Measurements from ENCODE around the gene EPO. TPM values are rescaled to one million over a fixed set of nuclear protein-coding genes. Genes with fewer than 3 reads are reported as not detected.

EPO gene
- total and polyA plus RNA-seq, 2 of the 8 experiments (the other 6 are each of a cell fraction or from before 2014, with no cell fraction given) = 0.42 to 0.95 TPM

- no peaks in the 10 kb centered on the region for H3K27me3 ChIP-seq (replicated peaks in 1 of 4; ENCODE audit: control insufficient read depth in 3 of 4, extremely low read depth in 1 of 4, insufficient read depth in 3 of 4, low read length in 3 of 4)
- CTCF ChIA-PET (ENCODE audit: partially characterized antibody) = interaction anchor here (0.9 to 20.7 kb wide), 10 partner anchors 11 to 97 kb away, joined by 3 to 254 read pairs (median 5); partner anchors contain the start of genes GIGYF1 and POP7
- H3K36me3 ChIP-seq (ENCODE audit: control insufficient read depth in 2 of 4, insufficient read depth in 4 of 4, low read length in 3 of 4) = peaks cover 39 to 97% (median 66%) of the 10 kb centered on the region in 4 experiments
- H2BK5ac ChIP-seq (ENCODE audit: low read depth, low read length) = no peak overlapping the region
- peaks cover 0 to 7% (median 2%) of the 10 kb centered on the region in 4 experiments; a peak in 5 of 7 replicates for H3K4me1 ChIP-seq (replicated peaks in 1 of 4; ENCODE audit: control insufficient read depth in 3 of 4, insufficient read depth in 4 of 4, low read length in 3 of 4)
- H2BK15ac ChIP-seq (ENCODE audit: low read length) = no peak overlapping the region
- no peak overlapping the region for H3K4me3 ChIP-seq (ENCODE audit: extremely low read depth in 1 of 4, insufficient read depth in 2 of 4, low read depth in 3 of 4, low read length in 4 of 4)
- no peak overlapping the region for H3K14ac ChIP-seq (ENCODE audit: insufficient read length)
- 0 out of 4 replicates have a peak, but pooled peaks cover 0 to 3% of the 10 kb centered on the region in 2 experiments for H3K79me2 ChIP-seq (ENCODE audit: control insufficient read depth in 1 of 2, insufficient read depth in 2 of 2, low read length in 2 of 2)
- no peak overlapping the region for H3K56ac ChIP-seq (replicated peaks; ENCODE audit: insufficient read length, low read depth, low read length)
- no peaks in the 10 kb centered on the region; the same call in 1 of the 2 replicates for H3K23me2 ChIP-seq (ENCODE audit: low read depth, low read length)
- DNase-seq (ENCODE audit: low read depth in 1 of 2, low spot score in 2 of 2) (no peak), FAIRE-seq (no peak)
- H4K8ac ChIP-seq (ENCODE audit: extremely low read depth, insufficient read depth, low read length) = no peak overlapping the region
- no peak overlapping the region for H3K23ac ChIP-seq (ENCODE audit: insufficient read length)
- no peak overlapping the region for H4K5ac ChIP-seq (ENCODE audit: insufficient read length, low read depth, low read length)
- H3K18ac ChIP-seq (ENCODE audit: extremely low read depth, low read length) = no peak overlapping the region
- no peak overlapping the region for H2AK5ac ChIP-seq (ENCODE audit: low read depth, low read length)
- no peaks in the 10 kb centered on the region; the same call in none of the 2 replicates for H3K79me1 ChIP-seq (ENCODE audit: low read depth, low read length)
- H3K9ac ChIP-seq (replicated peaks in 1 of 4; ENCODE audit: extremely low read depth in 1 of 4, low read depth in 3 of 4, low read length in 3 of 4) = no peak overlapping the region
- no peak for TF ChIP-seq EP300 (IDR thresholded peaks at IDR 0.05; ENCODE audit: borderline replicate concordance in 1 of 2, low read depth in 2 of 2, low read length in 2 of 2)
- no peak for TF ChIP-seq BRCA1 (IDR thresholded peaks at IDR 0.05; ENCODE audit: low read depth, low read length)
- no peak for TF ChIP-seq BCL11A (IDR thresholded peaks at IDR 0.05; ENCODE audit: low read depth in 2 of 2, low read length in 2 of 2)
- no peak for TF ChIP-seq KDM1A (IDR thresholded peaks at IDR 0.05; ENCODE audit: borderline replicate concordance, low read length)
- no peak for TF ChIP-seq HDAC6 (IDR thresholded peaks at IDR 0.05; ENCODE audit: low read depth, low read length)
- no peaks in the 10 kb centered on the region for H3K9me3 ChIP-seq (ENCODE audit: insufficient read depth in 2 of 2, low read depth in 1 of 2, low read length in 1 of 2)
- no peak overlapping the region for H2AFZ ChIP-seq (ENCODE audit: low read length)
- H2BK12ac ChIP-seq (ENCODE audit: low read depth, low read length) = no peak overlapping the region
- 92% methylated on average over 26 of the region's 29 CpGs; no CpG with 5 or more reads in 1 of the 2 experiments for WGBS, 2 experiments (ENCODE audit: extremely low coverage in 1 of 2, insufficient coverage in 1 of 2, insufficient read length in 1 of 2, insufficient replicate concordance in 2 of 2, low coverage in 1 of 2, low lambda C conversion rate in 2 of 2, missing lambda C conversion rate in 1 of 2)
- H2BK20ac ChIP-seq (ENCODE audit: low read length) = no peak overlapping the region
- H2BK120ac ChIP-seq (replicated peaks; ENCODE audit: low read depth, low read length) = no peak overlapping the region
- no peak overlapping the region for H3K4me2 ChIP-seq (ENCODE audit: insufficient read depth in 1 of 2, low read depth in 2 of 2, low read length in 2 of 2)
- H3K4ac ChIP-seq (replicated peaks; ENCODE audit: insufficient read length, low read depth, low read length) = no peak overlapping the region
- H4K20me1 ChIP-seq (replicated peaks in 1 of 2; ENCODE audit: control insufficient read depth in 1 of 2, insufficient read depth in 2 of 2, low read length in 2 of 2) = peaks cover 9 to 40% of the 10 kb centered on the region in 2 experiments
- POLR2A ChIA-PET (ENCODE audit: partially characterized antibody) = interaction anchor here (0.5 to 10.3 kb wide), 11 partner anchors 8 to 212 kb away, joined by 3 to 257 read pairs (median 4); partner anchors contain the start of genes GIGYF1, LRCH4, POP7 and SRRT
- no peak overlapping the region for H4K91ac ChIP-seq (replicated peaks; ENCODE audit: insufficient read length, low read length)
- no peak overlapping the region for H3K27ac ChIP-seq (ENCODE audit: low read depth, low read length)
Observed at GRCh38 chr7:100681491-100682227, 38.6 kb upstream of the EPO start.

Data from H1 (cell line).